Gastroesophageal sphincter (tissue), 3 donors: ENCODE measurements around the gene DENND6B.

Experiments
- CTCF ChIP-seq, 4 experiments: fragments of 200-600 bp in 2 of 4; fragments of 450-650 bp in 2 of 4; sonication (generic) in 1 of 4; IDR thresholded peaks; one replicate each; pipeline ENCODE4 v1.5.1; 2017 to 2019; ENCODE audit warnings: antibody characterized with exemption in 4 of 4, mild to moderate bottlenecking in 2 of 4, moderate library complexity in 2 of 4
- EP300 ChIP-seq: sonication (generic); formaldehyde crosslinking; IDR thresholded peaks from one replicate; pipeline ENCODE4 v1.6.1; 2017; ENCODE audit warnings: antibody characterized with exemption, mild to moderate bottlenecking
- POLR2A ChIP-seq, 2 donors: fragments of 450-650 bp; IDR thresholded peaks; one replicate each; pipeline ENCODE4 v1.6.1; 2017; ENCODE audit warnings: antibody characterized with exemption in 2 of 2, mild to moderate bottlenecking in 2 of 2, moderate library complexity in 1 of 2
- POLR2AphosphoS5 ChIP-seq: sonication (generic); formaldehyde crosslinking; IDR thresholded peaks from one replicate; pipeline ENCODE4 v1.6.1; 2017; ENCODE audit warnings: antibody characterized with exemption

GRCh38 chr22:50275181-50276055 is 51.4 kb downstream of the DENND6B start:
- TF ChIP-seq CTCF (IDR thresholded peaks at IDR 0.05) (no peak), EP300 (no peak), POLR2A (IDR thresholded peaks at IDR 0.05) (no peak), POLR2AphosphoS5 (no peak)
